Epithelial cell of proximal tubule (primary cell): ENCODE data around the gene MCC. TPM values are rescaled to one million over a fixed set of nuclear protein-coding genes. Genes with fewer than 3 reads are reported as not detected.

Experiments
- DNase-seq: peaks from one replicate; pipeline ENCODE4 v3.0.0-alpha.2; 2011; ENCODE audit warnings: low read depth
- H3K4me3 ChIP-seq: 2 replicates; pipeline ENCODE4 v1.5.1; 2011; ENCODE audit warnings: low read depth, mild to moderate bottlenecking, low read length
- CTCF ChIP-seq: conservative IDR thresholded peaks from 2 replicates; pipeline ENCODE4 v1.5.1; 2012; ENCODE audit warnings: low read depth, mild to moderate bottlenecking, low read length
- total RNA-seq: library from RNA; depleted of rRNA; stranded (reverse); fragments of >200 nt; gene quantifications from 2 replicates; pipeline ENCODE4 v1.2.3, GENCODE V29; 2015

MCC gene
- total RNA-seq, 1 donor from 2014 or later: 6.3 TPM

- no peak for TF ChIP-seq CTCF
- H3K4me3 ChIP-seq: no peak overlapping the region
- DNase-seq: no peak
These were observed 126.6 kb downstream of the MCC start for GRCh38 chr5:113361701-113362100.

GRCh38 chr5:113359419-113359818 is 128.8 kb downstream of the MCC start:
- DNase-seq: no peak
- no peak overlapping the region for H3K4me3 ChIP-seq
- TF ChIP-seq CTCF: no peak

GRCh38 chr5:113358696-113359095 is 129.6 kb downstream of the MCC start:
- H3K4me3 ChIP-seq: no peak overlapping the region
- TF ChIP-seq CTCF: no peak
- DNase-seq: no peak

- H3K4me3 ChIP-seq: no peak overlapping the region
- DNase-seq: no peak
- TF ChIP-seq CTCF: no peak
These were observed 130.4 kb downstream of the MCC start for GRCh38 chr5:113357696-113358476.

- DNase-seq: no peak
- no peak overlapping the region for H3K4me3 ChIP-seq
- no peak for TF ChIP-seq CTCF
These were observed 131.8 kb downstream of the MCC start for GRCh38 chr5:113356487-113356886.

- H3K4me3 ChIP-seq: no peak overlapping the region
- no peak for DNase-seq
These were observed 134.2 kb downstream of the MCC start for GRCh38 chr5:113354055-113354454.

More at GRCh38 chr5:113354055-113354454, 134.2 kb downstream of the MCC start:
- TF ChIP-seq CTCF: no peak
